HuH-7 (cell line): ENCODE results near the gene A3GALT2.
"Not testable (repeated sequence)": the region's sequence is repeated elsewhere in the genome, so short reads cannot be mapped to it uniquely, and the experiment has no call there.

ENCODE experiments used
- DNase-seq: peaks from one replicate; pipeline ENCODE4 v3.0.0; 2011; ENCODE audit warnings: low spot score

A3GALT2 gene

GRCh38 chr1:33292726-33293340 lies 28.1 kb downstream of the A3GALT2 start:
- no peak for DNase-seq

- DNase-seq: not testable (repeated sequence)
Observed at GRCh38 chr1:33290615-33291014, 30.3 kb downstream of the A3GALT2 start.

GRCh38 chr1:33289858-33290154 lies 31.1 kb downstream of the A3GALT2 start:
- no peak for DNase-seq

GRCh38 chr1:33288976-33289857 lies 31.7 kb downstream of the A3GALT2 start:
- no peak for DNase-seq

- no peak for DNase-seq
Observed at GRCh38 chr1:33287317-33287716, 33.6 kb downstream of the A3GALT2 start.

GRCh38 chr1:33286451-33287185 lies 34.3 kb downstream of the A3GALT2 start:
- no peak for DNase-seq

- DNase-seq: no peak
Observed at GRCh38 chr1:33284049-33284448, 36.8 kb downstream of the A3GALT2 start.

- no peak for DNase-seq
Observed at GRCh38 chr1:33282791-33283190, 38.1 kb downstream of the A3GALT2 start.

- no peak for DNase-seq
Observed at GRCh38 chr1:33281554-33282303, 39.2 kb downstream of the A3GALT2 start.

GRCh38 chr1:33280091-33280661 lies 40.7 kb downstream of the A3GALT2 start:
- DNase-seq: no peak

GRCh38 chr1:33277488-33278084 lies 43.3 kb downstream of the A3GALT2 start:
- no peak for DNase-seq

GRCh38 chr1:33276573-33277298 lies 44.2 kb downstream of the A3GALT2 start:
- no peak for DNase-seq

- DNase-seq: no peak
Observed at GRCh38 chr1:33275706-33276572, 45.0 kb downstream of the A3GALT2 start.

- DNase-seq: no peak
Observed at GRCh38 chr1:33275195-33275594, 45.7 kb downstream of the A3GALT2 start.

GRCh38 chr1:33274446-33274845 lies 46.5 kb downstream of the A3GALT2 start:
- DNase-seq: no peak

- no peak for DNase-seq
Observed at GRCh38 chr1:33273961-33274371, 46.9 kb downstream of the A3GALT2 start.

- DNase-seq: no peak
Observed at GRCh38 chr1:33273406-33273805, 47.5 kb downstream of the A3GALT2 start.

GRCh38 chr1:33272930-33273329 lies 48.0 kb downstream of the A3GALT2 start:
- no peak for DNase-seq

- no peak for DNase-seq
Observed at GRCh38 chr1:33272509-33272908, 48.4 kb downstream of the A3GALT2 start.
